CD4-positive, alpha-beta memory T cell (primary cell): ENCODE data around the gene VPS72. TPM values are rescaled to one million over a fixed set of nuclear protein-coding genes. Genes with fewer than 3 reads are reported as not detected.
"Not testable (repeated sequence)": the region's sequence is repeated elsewhere in the genome, so short reads cannot be mapped to it uniquely, and the experiment has no call there.

Source experiments
- CTCF ChIA-PET: fragments of 350-600 bp; sonication (Branson Sonifier 250); formaldehyde crosslinking; loops from one replicate; lab custom pipeline; 2021; ENCODE audit warnings: inconsistent platforms; ENCODE audit not compliant: partially characterized antibody; lab: Charles Lee
- POLR2A ChIA-PET: fragments of 350-600 bp; sonication (Branson Sonifier 250); formaldehyde crosslinking; loops from one replicate; lab custom pipeline; 2021; ENCODE audit not compliant: partially characterized antibody; lab: Charles Lee
- DNase-seq, 5 donors: peaks; one replicate each; pipeline versions ENCODE4 v3.0.0 to v3.0.0-alpha.2; 2020 to 2022; ENCODE audit warnings: mixed read lengths in 1 of 5
- H3K27ac ChIP-seq: one replicate; pipeline ENCODE4 v1.7.0; 2013; ENCODE audit warnings: low read depth, low read length
- H3K27me3 ChIP-seq: 2 replicates; pipeline ENCODE4 v1.7.0; 2013; ENCODE audit warnings: mild to moderate bottlenecking, low read length, moderate library complexity; ENCODE audit not compliant: insufficient read depth
- H3K36me3 ChIP-seq: 2 replicates; pipeline ENCODE4 v1.7.0; 2013; ENCODE audit warnings: mild to moderate bottlenecking, low read length, moderate library complexity; ENCODE audit not compliant: insufficient read depth
- H3K4me1 ChIP-seq: 2 replicates; pipeline ENCODE4 v1.7.0; 2013; ENCODE audit warnings: mild to moderate bottlenecking, low read length, moderate library complexity; ENCODE audit not compliant: insufficient read depth
- H3K4me3 ChIP-seq, 2 donors: one replicate each; pipeline ENCODE4 v1.7.0; 2013; ENCODE audit warnings: low read length in 2 of 2, mild to moderate bottlenecking in 1 of 2
- H3K9me3 ChIP-seq, 2 donors: one replicate each; pipeline ENCODE4 v1.7.0; 2013; ENCODE audit warnings: low read length in 2 of 2, control low read depth in 1 of 2; ENCODE audit not compliant: control insufficient read depth in 1 of 2
- H3K27ac Mint-ChIP-seq, 7 donors: one replicate each; pipeline ENCODE4 v1.8.0; 2020 to 2021; ENCODE audit warnings: mixed read lengths in 7 of 7, mild to moderate bottlenecking in 6 of 7, inconsistent platforms in 3 of 7, moderate library complexity in 3 of 7
- H3K27me3 Mint-ChIP-seq, 2 donors: one replicate each; pipeline ENCODE4 v1.8.0; 2020 to 2021; ENCODE audit warnings: mixed read lengths in 2 of 2
- H3K36me3 Mint-ChIP-seq, 2 donors: one replicate each; pipeline ENCODE4 v1.8.0; 2020 to 2021; ENCODE audit warnings: mixed read lengths in 2 of 2, inconsistent platforms in 1 of 2, mild to moderate bottlenecking in 1 of 2
- H3K4me1 Mint-ChIP-seq, 4 donors: one replicate each; pipeline ENCODE4 v1.8.0; 2020 to 2021; ENCODE audit warnings: mixed read lengths in 4 of 4, mild to moderate bottlenecking in 1 of 4
- H3K4me3 Mint-ChIP-seq, 8 donors: one replicate each; pipeline ENCODE4 v1.8.0; 2020 to 2021; ENCODE audit warnings: mixed read lengths in 8 of 8, mild to moderate bottlenecking in 7 of 8, moderate library complexity in 6 of 8, inconsistent platforms in 3 of 8
- H3K9me3 Mint-ChIP-seq, 8 donors: one replicate each; pipeline ENCODE4 v1.8.0; 2020 to 2021; ENCODE audit warnings: mixed read lengths in 8 of 8, mild to moderate bottlenecking in 5 of 8, inconsistent platforms in 3 of 8, moderate library complexity in 1 of 8
- intact Hi-C: fragments of 100-400 bp; cut with micrococcal nuclease; formaldehyde crosslinking; loops from one replicate; pipeline ENCODE4 v1.15.1; 2023
- polyA plus RNA-seq, 2 donors: library from polyadenylated mRNA; unstranded; fragments of 300-500 nt; fragmentation: Illumina TruSeq; gene quantifications; one replicate each; pipeline ENCODE4 v1.2.3, GENCODE V29; 2021
- total RNA-seq, 2 experiments: library from RNA; stranded (reverse); gene quantifications; one replicate each; pipeline ENCODE4 v1.2.3, GENCODE V29; 2021

Gene VPS72
- total and polyA plus RNA-seq, 4 experiments from 2014 or later, result 68.1 to 102 (median 74.5) TPM

DNA sequence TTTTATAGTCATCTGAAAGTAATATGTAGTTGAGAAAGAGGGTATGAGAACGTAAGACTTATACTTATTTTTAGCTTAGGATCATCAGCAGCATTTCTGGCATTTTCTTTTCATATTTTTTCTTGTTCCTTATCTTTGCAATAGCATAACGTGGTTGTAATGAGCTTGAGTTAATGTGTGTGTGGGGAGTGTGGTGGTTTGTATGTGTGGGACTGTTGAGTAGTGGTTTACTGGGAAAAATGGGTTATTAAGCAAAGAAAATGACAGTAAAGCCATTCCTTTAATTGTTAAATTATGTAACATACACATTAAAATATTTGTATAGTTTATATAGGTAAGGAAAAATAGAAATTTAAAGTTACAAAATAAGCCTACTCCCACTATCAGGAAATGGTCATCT lies 23.6 kb upstream of the VPS72 start:
- intact Hi-C loops, result no loop called here
- Histone ChIP-seq H3K4me1 (peaks cover 22% of the 10 kb centered on the region), H3K9me3 (no peaks in the 10 kb centered on the region), H3K27ac (no peak overlapping the region), H3K4me3 (no peak overlapping the region), H3K36me3 (no peaks in the 10 kb centered on the region), H3K27me3 (no peaks in the 10 kb centered on the region)
- POLR2A ChIA-PET, result interaction anchor here (2.1 kb wide), 1 partner anchor 24 kb away, joined by 7 read pairs; the partner anchor contains the start of gene VPS72
- Mint-ChIP-seq H3K27ac (peak overlapping the region in 5 of 7 donors; percentile 2 to 77 (median 42)), H3K4me1 (peaks cover 17 to 56% (median 26%) of the 10 kb centered on the region in 4 donors), H3K27me3 (no peaks in the 10 kb centered on the region), H3K9me3 (no peaks in the 10 kb centered on the region), H3K4me3 (no peak overlapping the region), H3K36me3 (peaks cover 10 to 29% of the 10 kb centered on the region in 2 donors)
- DNase-seq, result no peak
- CTCF ChIA-PET, result interaction anchor here (1.0 kb wide), 1 partner anchor 38 kb away, joined by 5 read pairs; no protein-coding TSS in a partner anchor

DNA sequence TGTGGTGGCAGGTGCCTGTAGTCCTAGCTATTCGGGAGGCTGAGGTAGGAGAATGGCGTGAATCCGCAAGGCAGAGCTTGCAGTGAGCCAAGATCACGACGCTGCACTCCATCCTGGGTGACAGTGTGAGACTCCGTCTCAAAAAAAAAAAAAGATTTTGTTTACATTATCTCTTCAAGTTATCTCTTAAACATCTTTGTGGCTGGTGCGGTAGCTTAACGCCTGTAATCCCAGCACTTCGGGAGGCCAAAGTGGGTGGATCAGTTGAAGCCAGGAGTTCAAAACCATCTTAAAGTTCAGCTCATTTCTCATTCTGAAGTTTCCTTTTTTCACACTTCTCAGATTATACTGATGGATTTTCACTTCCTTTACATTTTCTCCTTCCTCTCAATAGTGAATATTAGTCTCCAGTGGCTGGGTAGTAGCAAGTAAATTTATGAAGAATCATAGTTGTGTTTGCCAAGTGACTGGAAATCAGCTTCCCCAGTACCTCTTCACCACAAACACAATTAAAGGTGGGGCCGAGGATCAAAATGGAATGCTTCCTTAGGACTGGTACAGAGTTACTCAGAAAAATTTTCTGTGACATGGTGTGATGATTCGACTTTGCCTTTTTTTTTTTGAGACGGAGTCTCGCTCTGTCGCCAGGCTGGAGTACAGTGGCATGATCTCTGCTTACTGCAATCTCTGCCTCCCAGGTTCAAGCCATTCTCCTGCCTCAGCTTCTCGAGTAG lies 22.1 kb upstream of the VPS72 start:
- peaks cover 10 to 31% of the 10 kb centered on the region in 2 donors for H3K36me3 Mint-ChIP-seq

GRCh38 chr1:151210830-151211229 lies 20.8 kb upstream of the VPS72 start:
- peaks cover 22% of the 10 kb centered on the region for H3K4me1 ChIP-seq
- H3K4me1 Mint-ChIP-seq, result peaks cover 18 to 41% (median 22%) of the 10 kb centered on the region in 4 donors
- H3K27ac ChIP-seq, result no peak overlapping the region
- no peaks in the 10 kb centered on the region for H3K27me3 Mint-ChIP-seq
- POLR2A ChIA-PET, result interaction anchor here (1.0 kb wide), 1 partner anchor 21 kb away, joined by 3 read pairs; the partner anchor contains the start of gene VPS72
- CTCF ChIA-PET, result interaction anchor here (1.5 to 1.9 kb wide), 2 partner anchors 41 to 111 kb away, joined by 4 to 6 read pairs; no protein-coding TSS in a partner anchor
- H3K9me3 Mint-ChIP-seq, result no peaks in the 10 kb centered on the region
- intact Hi-C loops, result no loop called here
- peaks cover 12% of the 10 kb centered on the region for H3K36me3 ChIP-seq
- no peaks in the 10 kb centered on the region for H3K27me3 ChIP-seq
- H3K4me3 Mint-ChIP-seq, result no peak overlapping the region
- peaks cover 13 to 36% of the 10 kb centered on the region in 2 donors for H3K36me3 Mint-ChIP-seq
- peak overlapping the region in 1 of 7 donors; percentile 29 for H3K27ac Mint-ChIP-seq
- DNase-seq, result no peak
- H3K4me3 ChIP-seq, result no peak overlapping the region
- no peaks in the 10 kb centered on the region for H3K9me3 ChIP-seq

More for the DNA sequence above, 22.1 kb upstream of the VPS72 start:
- Histone ChIP-seq H3K27me3 (no peaks in the 10 kb centered on the region), H3K36me3 (peaks cover 9% of the 10 kb centered on the region), H3K27ac (no peak overlapping the region), H3K4me1 (peaks cover 22% of the 10 kb centered on the region), H3K9me3 (no peaks in the 10 kb centered on the region), H3K4me3 (no peak overlapping the region)
- H3K27me3 Mint-ChIP-seq, result no peaks in the 10 kb centered on the region
- peak overlapping the region in 5 of 7 donors; percentile 89 to 95 (median 92) for H3K27ac Mint-ChIP-seq
- peaks cover 17 to 45% (median 25%) of the 10 kb centered on the region in 4 donors for H3K4me1 Mint-ChIP-seq
- H3K9me3 Mint-ChIP-seq, result no peaks in the 10 kb centered on the region
- ChIA-PET CTCF (interaction anchor here (0.9 to 1.9 kb wide), 5 partner anchors 17 to 129 kb away, joined by 3 to 6 read pairs (median 3); no protein-coding TSS in a partner anchor), POLR2A (interaction anchor here (0.7 to 2.1 kb wide), 3 partner anchors 11 to 96 kb away, joined by 4 to 7 read pairs (median 7); partner anchors contain the start of gene VPS72)
- peak overlapping the region in 7 of 8 donors; percentile 23 to 84 (median 69) for H3K4me3 Mint-ChIP-seq
- intact Hi-C loops, result no loop called here
- DNase-seq, result peak in 1 of 5 donors; percentile 19

- intact Hi-C loops, H3K27ac ChIP-seq, DNase-seq, H3K27me3 Mint-ChIP-seq, H3K4me3 Mint-ChIP-seq, H3K27ac Mint-ChIP-seq, H3K27me3 ChIP-seq, H3K4me3 ChIP-seq, H3K9me3 ChIP-seq, H3K9me3 Mint-ChIP-seq: not testable (repeated sequence)
- ChIA-PET CTCF (interaction anchor here (2.0 kb wide), 1 partner anchor 47 kb away, joined by 4 read pairs; no protein-coding TSS in a partner anchor), POLR2A (interaction anchor here (1.0 kb wide), 1 partner anchor 16 kb away, joined by 3 read pairs; the partner anchor contains the start of gene VPS72)
- peaks cover 18% of the 10 kb centered on the region for H3K36me3 ChIP-seq
- peaks cover 10 to 33% of the 10 kb centered on the region in 2 donors for H3K36me3 Mint-ChIP-seq
- H3K4me1 Mint-ChIP-seq, result peaks cover 16 to 30% (median 21%) of the 10 kb centered on the region in 4 donors
- H3K4me1 ChIP-seq, result peaks cover 19% of the 10 kb centered on the region
Measured at GRCh38 chr1:151205381-151205965, 15.5 kb upstream of the VPS72 start.

DNA sequence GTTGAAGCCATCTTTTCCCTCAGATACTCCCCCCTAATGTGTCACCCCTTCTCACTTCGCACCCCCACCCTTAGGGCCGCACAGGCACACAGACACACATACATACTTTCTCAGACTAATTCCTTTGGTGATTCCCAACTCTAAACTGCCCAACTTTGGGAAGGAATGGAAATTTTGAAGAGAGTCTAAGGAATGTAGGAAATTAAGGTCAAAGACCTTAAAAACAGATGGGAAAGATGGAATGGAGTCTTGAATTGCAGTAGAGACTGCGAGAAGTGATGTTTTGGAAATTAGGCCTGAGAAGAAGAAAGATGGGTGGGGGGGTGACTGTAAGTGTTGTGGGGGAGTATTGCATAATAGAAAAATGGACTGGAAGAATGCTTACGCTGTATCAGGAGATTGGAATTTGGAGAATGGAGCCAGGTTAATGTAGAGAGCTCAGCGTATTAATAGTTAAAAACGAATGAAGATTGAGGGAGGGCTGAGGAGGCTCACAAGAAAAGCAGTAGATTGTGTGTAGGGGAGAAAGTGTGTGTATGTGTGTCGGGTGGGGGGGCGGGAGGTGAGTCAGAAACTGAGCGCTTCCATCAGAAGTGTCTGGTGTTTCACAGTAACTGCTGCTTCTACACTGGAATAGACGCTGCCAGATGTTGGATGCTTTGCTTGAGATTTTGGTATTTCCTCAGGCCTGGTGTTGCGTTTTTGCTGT lies 10.0 kb upstream of the VPS72 start:
- DNase-seq, result peak in 1 of 5 donors; percentile 47
- Histone ChIP-seq H3K9me3 (no peaks in the 10 kb centered on the region), H3K4me1 (peaks cover 39% of the 10 kb centered on the region), H3K27ac (peak overlapping the region; percentile 79), H3K27me3 (no peaks in the 10 kb centered on the region), H3K36me3 (peaks cover 5% of the 10 kb centered on the region), H3K4me3 (peak overlapping the region; percentile 89 to 99)
- H3K4me3 Mint-ChIP-seq, result peak overlapping the region; percentile 96 to 100 (median 98)
- intact Hi-C loops, result loop anchor here (2.0 to 10.0 kb wide), 2 partner anchors 147 to 195 kb away; partner anchors contain the start of genes PSMB4 and RFX5
- peaks cover 0 to 2% of the 10 kb centered on the region in 2 donors for H3K27me3 Mint-ChIP-seq
- peak overlapping the region; percentile 93 to 100 (median 97) for H3K27ac Mint-ChIP-seq
- peaks cover 33 to 60% (median 49%) of the 10 kb centered on the region in 4 donors for H3K4me1 Mint-ChIP-seq
- H3K36me3 Mint-ChIP-seq, result peaks cover 3 to 27% of the 10 kb centered on the region in 2 donors
- CTCF ChIA-PET, result interaction anchor here (1.1 to 2.6 kb wide), 4 partner anchors 45 to 141 kb away, joined by 3 to 8 read pairs (median 4); no protein-coding TSS in a partner anchor
- POLR2A ChIA-PET, result interaction anchor here (1.2 to 4.5 kb wide), 5 partner anchors 10 to 55 kb away, joined by 3 to 25 read pairs (median 4); partner anchors contain the start of genes PSMD4, TNFAIP8L2 and VPS72
- H3K9me3 Mint-ChIP-seq, result peaks cover 0 to 3% (median 0%) of the 10 kb centered on the region in 8 donors
